ENCODE measurements around the gene DTX1. TPM values are rescaled to one million over a fixed set of nuclear protein-coding genes. Genes with fewer than 3 reads are reported as not detected.

The DTX1 gene
- total and polyA plus RNA-seq, 2 of the 8 experiments (the other 6 are each of a cell fraction or from before 2014, with no cell fraction given), result 4.7 to 6.9 TPM

DNA sequence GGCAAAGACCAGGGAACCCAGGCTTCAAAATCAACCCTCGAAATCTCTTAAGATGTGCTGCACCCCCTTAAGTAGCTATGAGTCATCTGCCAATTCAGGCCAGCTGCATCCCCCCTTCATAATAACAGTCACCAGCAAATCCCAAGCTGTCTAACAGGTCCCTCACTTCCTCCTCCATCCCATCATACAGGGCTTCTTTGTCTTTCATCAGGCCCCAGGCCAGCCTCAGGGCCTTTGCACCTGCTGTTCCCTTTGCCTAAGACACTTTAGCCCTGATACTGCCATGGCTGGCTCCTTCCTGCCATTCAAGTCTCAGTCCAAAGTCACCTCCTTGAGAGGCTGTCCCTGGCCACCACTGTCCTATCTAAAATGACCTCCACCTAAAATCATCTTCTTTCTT lies 75.0 kb downstream of the DTX1 start:
- Histone ChIP-seq H3K23me2 (ENCODE audit: low read depth, low read length) (peaks cover 13% of the 10 kb centered on the region; the same call in 1 of the 2 replicates), H4K91ac (replicated peaks; ENCODE audit: insufficient read length, low read length) (no peak overlapping the region), H3K23ac (ENCODE audit: insufficient read length) (no peak overlapping the region), H2BK120ac (replicated peaks; ENCODE audit: low read depth, low read length) (no peak overlapping the region), H3K4ac (replicated peaks; ENCODE audit: insufficient read length, low read depth, low read length) (no peak overlapping the region), H3K4me3 (ENCODE audit: extremely low read depth in 1 of 4, insufficient read depth in 2 of 4, low read depth in 3 of 4, low read length in 4 of 4) (no peak overlapping the region; a peak in 1 of 8 replicates), H3K27ac (ENCODE audit: low read depth, low read length) (no peak overlapping the region), H3K27me3 (replicated peaks in 1 of 4; ENCODE audit: control insufficient read depth in 3 of 4, extremely low read depth in 1 of 4, insufficient read depth in 3 of 4, low read length in 3 of 4) (peaks cover 0 to 13% (median 6%) of the 10 kb centered on the region in 4 experiments; a peak in 5 of 7 replicates), H3K9me3 (ENCODE audit: insufficient read depth in 2 of 2, low read depth in 1 of 2, low read length in 1 of 2) (no peaks in the 10 kb centered on the region), H2BK12ac (ENCODE audit: low read depth, low read length) (no peak overlapping the region), H2BK15ac (ENCODE audit: low read length) (no peak overlapping the region), H3K18ac (ENCODE audit: extremely low read depth, low read length) (no peak overlapping the region), H4K8ac (ENCODE audit: extremely low read depth, insufficient read depth, low read length) (no peak overlapping the region), H2BK5ac (ENCODE audit: low read depth, low read length) (no peak overlapping the region), H4K20me1 (replicated peaks in 1 of 2; ENCODE audit: control insufficient read depth in 1 of 2, insufficient read depth in 2 of 2, low read length in 2 of 2) (peaks cover 0 to 7% of the 10 kb centered on the region in 2 experiments), H2BK20ac (ENCODE audit: low read length) (no peak overlapping the region), H3K9ac (replicated peaks in 1 of 4; ENCODE audit: extremely low read depth in 1 of 4, low read depth in 3 of 4, low read length in 3 of 4) (no peak overlapping the region), H3K36me3 (ENCODE audit: control insufficient read depth in 2 of 4, insufficient read depth in 4 of 4, low read length in 3 of 4) (no peaks in the 10 kb centered on the region), H3K56ac (replicated peaks; ENCODE audit: insufficient read length, low read depth, low read length) (no peak overlapping the region), H3K4me2 (ENCODE audit: insufficient read depth in 1 of 2, low read depth in 2 of 2, low read length in 2 of 2) (no peak overlapping the region), H4K5ac (ENCODE audit: insufficient read length, low read depth, low read length) (no peak overlapping the region), H3K4me1 (replicated peaks in 1 of 4; ENCODE audit: control insufficient read depth in 3 of 4, insufficient read depth in 4 of 4, low read length in 3 of 4) (peaks cover 0 to 13% (median 10%) of the 10 kb centered on the region in 4 experiments; a peak in 6 of 7 replicates), H3K79me1 (ENCODE audit: low read depth, low read length) (no peaks in the 10 kb centered on the region), H2AFZ (ENCODE audit: low read length) (no peak overlapping the region), H3K79me2 (ENCODE audit: control insufficient read depth in 1 of 2, insufficient read depth in 2 of 2, low read length in 2 of 2) (no peaks in the 10 kb centered on the region), H2AK5ac (ENCODE audit: low read depth, low read length) (no peak overlapping the region), H3K14ac (ENCODE audit: insufficient read length) (no peak overlapping the region)
- POLR2A ChIA-PET (ENCODE audit: partially characterized antibody), result interaction anchor here (0.8 to 5.9 kb wide), 3 partner anchors 11 to 25 kb away, joined by 3 to 35 read pairs (median 13); no protein-coding TSS in a partner anchor
- WGBS, 2 experiments (ENCODE audit: extremely low coverage in 1 of 2, insufficient coverage in 1 of 2, insufficient read length in 1 of 2, insufficient replicate concordance in 2 of 2, low coverage in 1 of 2, low lambda C conversion rate in 2 of 2, missing lambda C conversion rate in 1 of 2), result 100% methylated on average over 1 of the region's 1 CpG; no CpG with 5 or more reads in 1 of the 2 experiments
- CTCF ChIA-PET (ENCODE audit: partially characterized antibody), result interaction anchor here (0.9 to 7.5 kb wide), 17 partner anchors 10 to 138 kb away, joined by 3 to 67 read pairs (median 5); partner anchors contain the start of gene CFAP73
- DNase-seq (ENCODE audit: low read depth in 1 of 2, low spot score in 2 of 2) (no peak), FAIRE-seq (no peak)
- 0 out of 4 replicates have a peak, but pooled peaks of 1 of the 2 experiments have one; percentile 45 for TF ChIP-seq HDAC2 (IDR thresholded peaks at IDR 0.05; ENCODE audit: borderline replicate concordance in 1 of 2, low read depth in 2 of 2, low read length in 2 of 2)
- peak; percentile 82; the same call in 1 of the 2 replicates for TF ChIP-seq KDM1A (IDR thresholded peaks at IDR 0.05; ENCODE audit: borderline replicate concordance, low read length)
- no peak for TF ChIP-seq KDM4A (IDR thresholded peaks at IDR 0.05; ENCODE audit: low read depth, low read length, severe bottlenecking)
- TF ChIP-seq CREB1 (IDR thresholded peaks at IDR 0.05), result no peak
- TF ChIP-seq, protein P1, sequence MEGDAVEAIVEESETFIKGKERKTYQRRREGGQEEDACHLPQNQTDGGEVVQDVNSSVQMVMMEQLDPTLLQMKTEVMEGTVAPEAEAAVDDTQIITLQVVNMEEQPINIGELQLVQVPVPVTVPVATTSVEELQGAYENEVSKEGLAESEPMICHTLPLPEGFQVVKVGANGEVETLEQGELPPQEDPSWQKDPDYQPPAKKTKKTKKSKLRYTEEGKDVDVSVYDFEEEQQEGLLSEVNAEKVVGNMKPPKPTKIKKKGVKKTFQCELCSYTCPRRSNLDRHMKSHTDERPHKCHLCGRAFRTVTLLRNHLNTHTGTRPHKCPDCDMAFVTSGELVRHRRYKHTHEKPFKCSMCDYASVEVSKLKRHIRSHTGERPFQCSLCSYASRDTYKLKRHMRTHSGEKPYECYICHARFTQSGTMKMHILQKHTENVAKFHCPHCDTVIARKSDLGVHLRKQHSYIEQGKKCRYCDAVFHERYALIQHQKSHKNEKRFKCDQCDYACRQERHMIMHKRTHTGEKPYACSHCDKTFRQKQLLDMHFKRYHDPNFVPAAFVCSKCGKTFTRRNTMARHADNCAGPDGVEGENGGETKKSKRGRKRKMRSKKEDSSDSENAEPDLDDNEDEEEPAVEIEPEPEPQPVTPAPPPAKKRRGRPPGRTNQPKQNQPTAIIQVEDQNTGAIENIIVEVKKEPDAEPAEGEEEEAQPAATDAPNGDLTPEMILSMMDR (IDR thresholded peaks at IDR 0.05; ENCODE audit: control extremely low read depth in 1 of 3, insufficient read depth in 1 of 3, low read depth in 1 of 3, low read length in 3 of 3), result no peak
- TF ChIP-seq JUN (IDR thresholded peaks at IDR 0.05; ENCODE audit: low read depth, low read length), result no peak
